ENCODE data around the gene HEATR5A.
"Not testable (repeated sequence)": the region's sequence is repeated elsewhere in the genome, so short reads cannot be mapped to it uniquely, and the experiment has no call there.

The HEATR5A gene

DNA sequence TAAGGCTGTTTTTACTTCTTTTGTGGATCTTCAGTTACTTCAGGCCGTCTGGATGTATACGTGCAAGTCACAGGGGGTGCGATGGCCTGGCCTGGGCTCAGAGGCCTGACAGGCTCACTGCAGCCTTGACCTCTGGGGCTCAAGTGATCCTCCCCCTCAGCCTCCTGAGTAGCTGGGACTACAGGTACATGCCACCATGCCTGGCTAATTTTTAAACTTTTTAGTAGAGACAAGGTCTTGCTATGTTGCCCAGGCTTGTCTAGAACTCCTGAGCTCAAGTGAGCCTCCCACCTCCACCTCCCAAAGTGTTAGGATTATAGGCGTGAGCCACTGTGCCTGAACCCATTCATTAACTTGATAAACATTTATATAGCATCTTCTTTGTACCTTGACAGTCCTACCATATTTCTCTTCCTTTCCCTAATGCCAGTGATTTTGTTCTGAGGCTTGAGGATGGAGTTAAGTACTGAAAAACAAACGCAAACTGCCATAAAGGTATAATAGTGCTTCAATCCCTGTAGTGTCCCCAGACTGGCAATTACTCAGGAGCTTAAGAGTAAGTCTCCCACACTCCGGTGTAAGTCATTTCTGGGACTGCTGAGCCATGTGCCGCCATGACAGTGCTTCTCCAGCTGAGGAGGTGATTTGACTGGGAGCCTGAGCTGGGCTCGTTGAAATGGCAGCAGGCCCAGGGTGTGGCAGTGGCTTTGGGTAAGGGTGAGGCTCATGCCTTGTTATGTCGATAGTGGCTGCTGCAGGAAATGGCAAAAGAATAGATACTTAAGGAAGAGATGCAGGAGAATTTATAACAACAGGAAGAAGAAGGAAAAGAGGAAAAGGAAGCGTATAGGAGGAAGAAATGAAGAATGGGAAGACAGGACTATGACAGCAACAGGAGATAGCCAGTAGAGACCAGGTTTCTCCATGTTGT lies 169.1 kb downstream of the HEATR5A start:
- H3K27me3 ChIP-seq (replicated peaks; ENCODE audit: control insufficient read depth, insufficient read depth, low read length, poor library complexity, severe bottlenecking) = no peaks in the 10 kb centered on the region
- H3K4me1 ChIP-seq (ENCODE audit: control insufficient read depth, insufficient read depth, low read length, poor library complexity, severe bottlenecking) = no peaks in the 10 kb centered on the region
- H3K36me3 ChIP-seq (ENCODE audit: control insufficient read depth, insufficient read depth, low read length) = no peaks in the 10 kb centered on the region
- H3K9me3 ChIP-seq (ENCODE audit: control insufficient read depth, low read length) = no peaks in the 10 kb centered on the region
- no peak overlapping the region for H3K27ac ChIP-seq (ENCODE audit: insufficient read depth, low read length, poor library complexity, severe bottlenecking)
- DNase-seq = no peak
- no peak overlapping the region for H3K4me3 ChIP-seq (ENCODE audit: insufficient read depth, low read depth, low read length, poor library complexity, severe bottlenecking)

DNA sequence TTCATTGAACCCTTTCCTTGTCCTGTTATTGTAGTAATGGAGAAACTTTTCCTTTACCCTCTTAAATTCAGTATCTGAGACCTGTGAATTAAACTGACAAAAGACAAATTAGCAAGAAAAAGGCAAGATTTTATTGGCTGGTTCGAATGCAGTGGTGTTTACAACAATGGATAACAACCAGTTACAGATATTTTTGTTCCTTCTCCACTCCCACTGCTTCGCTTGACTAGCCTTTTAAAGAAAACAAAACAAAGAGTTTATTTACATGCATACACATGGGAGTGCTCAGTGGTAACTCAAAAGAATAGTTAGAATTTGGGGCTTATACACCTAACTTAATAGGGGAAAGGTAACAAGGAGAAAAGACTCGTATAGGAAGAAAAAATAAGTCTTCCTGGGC lies 175.7 kb downstream of the HEATR5A start:
- H3K27ac ChIP-seq (ENCODE audit: insufficient read depth, low read length, poor library complexity, severe bottlenecking) = no peak overlapping the region
- no peaks in the 10 kb centered on the region for H3K4me1 ChIP-seq (ENCODE audit: control insufficient read depth, insufficient read depth, low read length, poor library complexity, severe bottlenecking)
- H3K27me3 ChIP-seq (replicated peaks; ENCODE audit: control insufficient read depth, insufficient read depth, low read length, poor library complexity, severe bottlenecking) = no peaks in the 10 kb centered on the region
- H3K36me3 ChIP-seq (ENCODE audit: control insufficient read depth, insufficient read depth, low read length) = no peaks in the 10 kb centered on the region
- no peaks in the 10 kb centered on the region for H3K9me3 ChIP-seq (ENCODE audit: control insufficient read depth, low read length)
- H3K4me3 ChIP-seq (ENCODE audit: insufficient read depth, low read depth, low read length, poor library complexity, severe bottlenecking) = no peak overlapping the region
- no peak for DNase-seq

DNA sequence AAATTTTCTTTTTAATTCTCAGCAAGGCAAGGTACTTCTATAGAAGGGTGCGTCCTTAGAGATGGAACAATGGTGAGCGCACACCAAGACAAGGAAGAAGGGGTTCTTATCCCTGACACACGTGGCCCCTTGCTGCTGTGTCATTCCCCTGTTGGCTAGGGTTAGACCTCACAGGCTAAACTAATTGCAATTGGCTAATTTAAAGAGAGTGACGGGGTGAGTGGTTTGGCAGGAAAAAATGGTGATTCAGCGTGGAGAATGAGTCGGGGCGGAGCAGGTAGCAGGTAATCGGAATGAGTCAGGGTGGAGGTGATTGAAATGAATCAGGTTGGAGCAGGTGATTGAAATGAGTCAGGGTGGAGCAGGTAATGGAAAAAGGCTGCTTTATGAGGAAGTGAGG lies 176.5 kb downstream of the HEATR5A start:
- no peaks in the 10 kb centered on the region for H3K36me3 ChIP-seq (ENCODE audit: control insufficient read depth, insufficient read depth, low read length)
- no peak overlapping the region for H3K27ac ChIP-seq (ENCODE audit: insufficient read depth, low read length, poor library complexity, severe bottlenecking)
- H3K4me3 ChIP-seq (ENCODE audit: insufficient read depth, low read depth, low read length, poor library complexity, severe bottlenecking) = no peak overlapping the region
- no peaks in the 10 kb centered on the region for H3K9me3 ChIP-seq (ENCODE audit: control insufficient read depth, low read length)
- no peaks in the 10 kb centered on the region for H3K27me3 ChIP-seq (replicated peaks; ENCODE audit: control insufficient read depth, insufficient read depth, low read length, poor library complexity, severe bottlenecking)
- DNase-seq = no peak
- no peaks in the 10 kb centered on the region for H3K4me1 ChIP-seq (ENCODE audit: control insufficient read depth, insufficient read depth, low read length, poor library complexity, severe bottlenecking)

DNA sequence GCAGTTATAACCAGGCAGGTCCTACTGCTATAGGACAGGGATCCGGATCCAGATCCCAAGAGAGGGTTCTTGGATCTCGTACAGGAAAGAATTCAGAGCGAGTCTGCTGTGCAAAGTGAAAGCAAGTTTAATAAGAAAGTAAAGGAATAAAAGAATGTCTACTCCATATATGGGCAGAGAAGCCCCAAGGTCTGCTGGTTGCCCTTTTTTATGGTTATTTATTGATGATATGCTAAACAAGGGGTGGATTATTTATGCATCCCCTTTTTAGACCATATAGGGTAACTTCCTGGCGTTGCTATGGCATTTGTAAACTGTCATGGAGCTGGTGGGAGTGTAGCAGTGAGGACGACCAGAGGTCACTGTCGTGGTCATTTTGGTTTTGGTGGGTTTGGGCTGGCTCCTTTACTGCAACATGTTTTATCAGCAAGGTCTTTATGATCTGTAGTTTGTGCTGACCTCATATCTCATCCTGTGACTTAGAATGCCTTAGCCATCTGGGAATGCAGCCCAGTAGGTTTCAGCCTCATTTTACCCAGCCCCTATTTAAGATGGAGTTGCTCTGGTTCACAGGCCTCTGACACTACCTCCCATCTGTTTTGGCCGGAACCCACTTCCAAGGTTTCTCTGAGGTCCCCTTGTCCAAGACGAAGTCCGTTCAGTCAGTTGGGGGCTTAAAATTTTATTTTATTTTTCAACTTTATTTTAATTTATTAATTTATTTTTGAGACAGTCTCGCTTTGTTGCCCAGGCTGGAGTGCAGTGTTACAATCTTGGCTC lies 178.0 kb downstream of the HEATR5A start:
- H3K27ac ChIP-seq (ENCODE audit: insufficient read depth, low read length, poor library complexity, severe bottlenecking); DNase-seq; H3K27me3 ChIP-seq (replicated peaks; ENCODE audit: control insufficient read depth, insufficient read depth, low read length, poor library complexity, severe bottlenecking); H3K4me1 ChIP-seq (ENCODE audit: control insufficient read depth, insufficient read depth, low read length, poor library complexity, severe bottlenecking); H3K36me3 ChIP-seq (ENCODE audit: control insufficient read depth, insufficient read depth, low read length); H3K9me3 ChIP-seq (ENCODE audit: control insufficient read depth, low read length); H3K4me3 ChIP-seq (ENCODE audit: insufficient read depth, low read depth, low read length, poor library complexity, severe bottlenecking): not testable (repeated sequence)
